ENCODE measurements around the gene SRD5A1.

Gene SRD5A1

GRCh38 chr5:6715271-6715670 lies 82.0 kb downstream of the SRD5A1 start:
- no peak for DNase-seq

GRCh38 chr5:6715758-6716628 lies 82.8 kb downstream of the SRD5A1 start:
- no peak for DNase-seq

GRCh38 chr5:6716629-6717149 lies 83.4 kb downstream of the SRD5A1 start:
- no peak for DNase-seq

- no peak for DNase-seq
Measured at GRCh38 chr5:6717247-6717646, 84.0 kb downstream of the SRD5A1 start.

- DNase-seq = no peak
Measured at GRCh38 chr5:6717687-6718086, 84.4 kb downstream of the SRD5A1 start.

GRCh38 chr5:6718161-6718681 lies 85.0 kb downstream of the SRD5A1 start:
- no peak for DNase-seq

GRCh38 chr5:6718718-6719117 lies 85.5 kb downstream of the SRD5A1 start:
- DNase-seq = no peak

GRCh38 chr5:6719417-6719816 lies 86.2 kb downstream of the SRD5A1 start:
- no peak for DNase-seq

- DNase-seq = no peak
Measured at GRCh38 chr5:6719896-6720560, 86.8 kb downstream of the SRD5A1 start.

- no peak for DNase-seq
Measured at GRCh38 chr5:6720561-6720921, 87.3 kb downstream of the SRD5A1 start.

GRCh38 chr5:6721442-6721841 lies 88.2 kb downstream of the SRD5A1 start:
- DNase-seq = no peak

GRCh38 chr5:6722015-6722414 lies 88.8 kb downstream of the SRD5A1 start:
- DNase-seq = no peak

GRCh38 chr5:6723122-6723815 lies 90.0 kb downstream of the SRD5A1 start:
- DNase-seq = no peak

- DNase-seq = no peak
Measured at GRCh38 chr5:6723816-6724300, 90.6 kb downstream of the SRD5A1 start.

Data from activated CD4-positive, alpha-beta T cell treated with anti-CD3 and anti-CD28 coated beads, Interleukin-2, amount 50 U/mL, for 16 hours (primary cell).